HG03045 (cell line): ENCODE results near the gene SESN3.
"Not testable (repeated sequence)": the region's sequence is repeated elsewhere in the genome, so short reads cannot be mapped to it uniquely, and the experiment has no call there.

Experiments used
- ATAC-seq: cut with Tn5 transposase; IDR thresholded peaks from one replicate; pipeline ENCODE4 v1.9.1; 2021; ENCODE audit warnings: mild to moderate bottlenecking, moderate library complexity; ENCODE audit not compliant: unreplicated experiment

The SESN3 gene

GRCh38 chr11:95153857-95154246 lies 77.2 kb downstream of the SESN3 start:
- ATAC-seq: no peak

- ATAC-seq: no peak
Observed at GRCh38 chr11:95152876-95153856, 77.8 kb downstream of the SESN3 start.

GRCh38 chr11:95150956-95151684 lies 79.9 kb downstream of the SESN3 start:
- ATAC-seq: peak; percentile 90

GRCh38 chr11:95149651-95150364 lies 81.2 kb downstream of the SESN3 start:
- no peak for ATAC-seq

- no peak for ATAC-seq
Observed at GRCh38 chr11:95148938-95149337, 82.1 kb downstream of the SESN3 start.

- no peak for ATAC-seq
Observed at GRCh38 chr11:95148406-95148805, 82.6 kb downstream of the SESN3 start.

- no peak for ATAC-seq
Observed at GRCh38 chr11:95147364-95147905, 83.6 kb downstream of the SESN3 start.

GRCh38 chr11:95145430-95146060 lies 85.5 kb downstream of the SESN3 start:
- no peak for ATAC-seq

- no peak for ATAC-seq
Observed at GRCh38 chr11:95144313-95145235, 86.4 kb downstream of the SESN3 start.

- ATAC-seq: no peak
Observed at GRCh38 chr11:95143106-95143681, 87.8 kb downstream of the SESN3 start.

GRCh38 chr11:95142431-95142830 lies 88.6 kb downstream of the SESN3 start:
- no peak for ATAC-seq

GRCh38 chr11:95140397-95141033 lies 90.5 kb downstream of the SESN3 start:
- ATAC-seq: no peak

- ATAC-seq: peak; percentile 76
Observed at GRCh38 chr11:95138448-95138847, 92.6 kb downstream of the SESN3 start.

GRCh38 chr11:95137299-95137698 lies 93.7 kb downstream of the SESN3 start:
- ATAC-seq: no peak

- ATAC-seq: not testable (repeated sequence)
Observed at GRCh38 chr11:95136747-95137146, 94.3 kb downstream of the SESN3 start.

GRCh38 chr11:95135880-95136279 lies 95.1 kb downstream of the SESN3 start:
- ATAC-seq: no peak

GRCh38 chr11:95135155-95135554 lies 95.8 kb downstream of the SESN3 start:
- ATAC-seq: no peak

- no peak for ATAC-seq
Observed at GRCh38 chr11:95134491-95134890, 96.5 kb downstream of the SESN3 start.

GRCh38 chr11:95132956-95133355 lies 98.0 kb downstream of the SESN3 start:
- ATAC-seq: no peak
